HCT116 (cell line): ENCODE data around the gene PZP.

Experiments
- EZH2 ChIP-seq: fragments of 200-600 bp; sonication (generic); IDR thresholded peaks from 2 replicates; pipeline ENCODE4 v1.6.1; 2017; ENCODE audit warnings: antibody characterized with exemption, mixed run types
- POLR2A ChIP-seq: IDR thresholded peaks from 2 replicates; pipeline ENCODE4 v1.7.0; 2011; ENCODE audit warnings: borderline replicate concordance; ENCODE audit not compliant: insufficient read depth, insufficient read length; ENCODE audit errors: extremely low read depth
- POLR2AphosphoS5 ChIP-seq: IDR thresholded peaks from 2 replicates; pipeline ENCODE4 v1.6.1; 2011; ENCODE audit warnings: mild to moderate bottlenecking, low read depth, low read length, moderate library complexity
- RAD21 ChIP-seq: IDR thresholded peaks from 2 replicates; pipeline ENCODE4 v1.6.1; 2012; ENCODE audit warnings: low read depth, mild to moderate bottlenecking
- TF ChIP-seq, protein P1 (sequence below): IDR thresholded peaks from 2 replicates; pipeline ENCODE4 v1.6.1; 2012

DNA sequence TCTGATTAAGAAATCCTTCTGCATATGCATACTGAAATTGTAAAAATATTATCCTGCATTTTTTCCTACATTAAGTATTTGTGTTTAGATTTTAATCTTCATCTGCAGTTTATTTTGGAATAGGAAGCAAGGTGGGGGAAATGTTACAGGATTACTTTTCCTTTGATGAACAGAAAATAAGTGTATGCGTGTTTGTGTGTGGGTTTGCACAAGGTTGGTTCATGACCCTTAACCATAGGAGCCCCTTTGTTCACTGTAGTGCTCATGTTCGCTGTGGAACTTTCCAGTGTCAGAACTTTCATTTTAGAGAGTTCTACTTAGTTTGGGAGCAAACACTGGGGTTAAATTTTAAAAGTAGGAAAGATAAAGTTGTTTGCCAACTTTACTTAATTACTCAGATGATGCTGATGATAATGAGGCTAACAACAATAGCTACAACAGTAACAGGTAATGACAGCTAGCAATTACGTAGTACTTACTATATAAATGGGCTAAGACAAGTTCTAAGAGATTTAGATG lies 86.0 kb downstream of the PZP start:
- TF ChIP-seq POLR2A (no peak), EZH2 (no peak), POLR2AphosphoS5 (no peak), RAD21 (no peak)
- TF ChIP-seq, protein P1, sequence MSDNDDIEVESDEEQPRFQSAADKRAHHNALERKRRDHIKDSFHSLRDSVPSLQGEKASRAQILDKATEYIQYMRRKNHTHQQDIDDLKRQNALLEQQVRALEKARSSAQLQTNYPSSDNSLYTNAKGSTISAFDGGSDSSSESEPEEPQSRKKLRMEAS = no peak
